ENCODE results near the gene FASTKD3. TPM values are rescaled to one million over a fixed set of nuclear protein-coding genes. Genes with fewer than 3 reads are reported as not detected.

The FASTKD3 gene
- total RNA-seq, 2 donors from 2014 or later, result 4.6 TPM

GRCh38 chr5:7851617-7852289, 17.1 kb downstream of the FASTKD3 start:
- no peaks in the 10 kb centered on the region for H3K36me3 ChIP-seq
- no peaks in the 10 kb centered on the region for H3K9me3 ChIP-seq
- DNase-seq (ENCODE audit: low spot score), result no peak
- peaks cover 4% of the 10 kb centered on the region in 2 donors for H3K27me3 ChIP-seq
- no peak overlapping the region for H3K4me3 ChIP-seq
- H3K4me1 ChIP-seq, result peaks cover 0 to 23% of the 10 kb centered on the region in 2 donors
- TF ChIP-seq CTCF (IDR thresholded peaks at IDR 0.05), result no peak
- H3K27ac ChIP-seq, result no peak overlapping the region

GRCh38 chr5:7851240-7851592, 17.6 kb downstream of the FASTKD3 start:
- Histone ChIP-seq H3K9me3 (no peaks in the 10 kb centered on the region), H3K27ac (no peak overlapping the region), H3K27me3 (peaks cover 4% of the 10 kb centered on the region in 2 donors), H3K4me1 (peaks cover 0 to 23% of the 10 kb centered on the region in 2 donors), H3K36me3 (no peaks in the 10 kb centered on the region), H3K4me3 (peak overlapping the region in 1 of 2 donors; percentile 56)
- DNase-seq (ENCODE audit: low spot score), result no peak
- no peak for TF ChIP-seq CTCF (IDR thresholded peaks at IDR 0.05)

GRCh38 chr5:7850395-7851239, 18.2 kb downstream of the FASTKD3 start, which contains the start of gene CFAP90:
CFAP90 (minus strand) TSS chr5:7851133; CDS start chr5:7851021, 112 bp downstream.
- no peak for DNase-seq (ENCODE audit: low spot score)
- TF ChIP-seq CTCF (IDR thresholded peaks at IDR 0.05), result peak in 1 of 2 donors; percentile 32
- Histone ChIP-seq H3K27me3 (peaks cover 4% of the 10 kb centered on the region in 2 donors), H3K36me3 (no peaks in the 10 kb centered on the region), H3K4me1 (peaks cover 0 to 23% of the 10 kb centered on the region in 2 donors), H3K27ac (peak within 1 kb of the TSS in 1 of 2 donors; percentile 5), H3K9me3 (no peaks in the 10 kb centered on the region), H3K4me3 (peak within 1 kb of the TSS; percentile 34 to 56)

GRCh38 chr5:7849681-7850394, 19.0 kb downstream of the FASTKD3 start:
- Histone ChIP-seq H3K36me3 (no peaks in the 10 kb centered on the region), H3K27me3 (peaks cover 4% of the 10 kb centered on the region in 2 donors)
- DNase-seq (ENCODE audit: low spot score), result no peak

More at GRCh38 chr5:7849681-7850394, 19.0 kb downstream of the FASTKD3 start:
- Histone ChIP-seq H3K4me3 (peak overlapping the region; percentile 34 to 56), H3K4me1 (peaks cover 0 to 23% of the 10 kb centered on the region in 2 donors), H3K27ac (no peak overlapping the region), H3K9me3 (no peaks in the 10 kb centered on the region)
- peak in 1 of 2 donors; percentile 37 for TF ChIP-seq CTCF (IDR thresholded peaks at IDR 0.05)
